Measurements from ENCODE around the gene XPO1.

DNA sequence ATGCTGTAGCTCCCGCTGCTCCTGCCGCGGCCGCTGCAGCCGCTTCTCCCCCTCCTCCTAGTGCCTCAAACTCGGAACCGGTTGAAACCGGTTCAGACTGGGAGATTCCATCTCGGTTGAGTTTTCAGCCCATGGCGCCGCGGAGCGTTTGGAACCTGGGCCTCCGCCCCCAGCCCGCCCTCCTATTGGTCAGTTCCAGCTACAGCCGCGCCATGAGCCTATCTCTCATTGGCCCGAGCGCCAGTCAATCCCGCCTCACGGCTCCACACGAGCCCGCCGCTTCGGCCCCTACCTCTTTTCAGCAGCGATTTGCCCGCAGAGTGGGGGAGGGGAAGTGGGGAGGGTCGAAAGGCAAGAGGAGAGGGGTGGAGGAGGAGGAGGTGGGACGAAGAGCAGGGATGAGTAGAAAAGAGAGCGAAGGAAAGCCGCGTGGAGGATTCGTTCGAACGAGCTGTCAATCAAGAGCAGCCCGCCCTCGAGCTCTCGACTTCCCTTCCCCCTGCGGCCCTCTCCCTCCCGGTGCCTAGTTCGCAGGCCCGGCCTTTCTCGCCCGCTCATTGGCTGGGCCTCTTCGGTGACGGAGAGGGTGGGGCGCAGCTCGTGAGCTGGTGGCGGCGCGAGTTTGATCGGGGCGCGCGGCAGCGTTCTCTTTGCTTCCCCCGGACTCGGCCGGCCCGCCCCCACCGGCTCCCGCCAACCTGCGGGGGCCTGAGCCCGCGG, at the start of gene XPO1:
- TF ChIP-seq, protein P1, sequence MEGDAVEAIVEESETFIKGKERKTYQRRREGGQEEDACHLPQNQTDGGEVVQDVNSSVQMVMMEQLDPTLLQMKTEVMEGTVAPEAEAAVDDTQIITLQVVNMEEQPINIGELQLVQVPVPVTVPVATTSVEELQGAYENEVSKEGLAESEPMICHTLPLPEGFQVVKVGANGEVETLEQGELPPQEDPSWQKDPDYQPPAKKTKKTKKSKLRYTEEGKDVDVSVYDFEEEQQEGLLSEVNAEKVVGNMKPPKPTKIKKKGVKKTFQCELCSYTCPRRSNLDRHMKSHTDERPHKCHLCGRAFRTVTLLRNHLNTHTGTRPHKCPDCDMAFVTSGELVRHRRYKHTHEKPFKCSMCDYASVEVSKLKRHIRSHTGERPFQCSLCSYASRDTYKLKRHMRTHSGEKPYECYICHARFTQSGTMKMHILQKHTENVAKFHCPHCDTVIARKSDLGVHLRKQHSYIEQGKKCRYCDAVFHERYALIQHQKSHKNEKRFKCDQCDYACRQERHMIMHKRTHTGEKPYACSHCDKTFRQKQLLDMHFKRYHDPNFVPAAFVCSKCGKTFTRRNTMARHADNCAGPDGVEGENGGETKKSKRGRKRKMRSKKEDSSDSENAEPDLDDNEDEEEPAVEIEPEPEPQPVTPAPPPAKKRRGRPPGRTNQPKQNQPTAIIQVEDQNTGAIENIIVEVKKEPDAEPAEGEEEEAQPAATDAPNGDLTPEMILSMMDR (IDR thresholded peaks at IDR 0.05; ENCODE audit: extremely low read depth in 1 of 2, insufficient read depth in 1 of 2, low read depth in 1 of 2, low read length in 2 of 2), result no peak
- TF ChIP-seq EZH2 (IDR thresholded peaks at IDR 0.05; ENCODE audit: borderline replicate concordance, low read depth, low read length, severe bottlenecking), result no peak
- peak; percentile 65 for TF ChIP-seq POLR2AphosphoS5 (IDR thresholded peaks at IDR 0.05; ENCODE audit: insufficient read depth, low read depth, low read length)
- TF ChIP-seq JUN (IDR thresholded peaks at IDR 0.05; ENCODE audit: borderline replicate concordance, insufficient read depth, insufficient read length, low read depth), result peak; percentile 32
- TF ChIP-seq POLR2A (IDR thresholded peaks at IDR 0.05; ENCODE audit: low read depth, low read length), result peak; percentile 96
